CD8-positive, alpha-beta memory T cell (primary cell): ENCODE measurements around the gene SAE1. TPM values are rescaled to one million over a fixed set of nuclear protein-coding genes. Genes with fewer than 3 reads are reported as not detected.
"Not testable (repeated sequence)": the region's sequence is repeated elsewhere in the genome, so short reads cannot be mapped to it uniquely, and the experiment has no call there.

Source experiments
- CTCF ChIA-PET: fragments of 350-600 bp; sonication (Branson Sonifier 250); formaldehyde crosslinking; loops from one replicate; lab custom pipeline; 2021; ENCODE audit warnings: antibody characterized with exemption; lab: Charles Lee
- POLR2A ChIA-PET: fragments of 350-600 bp; sonication (Branson Sonifier 250); formaldehyde crosslinking; loops from one replicate; lab custom pipeline; 2021; ENCODE audit warnings: antibody characterized with exemption; lab: Charles Lee
- DNase-seq, 5 donors: peaks; one replicate each; pipeline versions ENCODE4 v3.0.0 to v3.0.0-alpha.2; 2020 to 2022; ENCODE audit warnings: mixed read lengths in 1 of 5
- H3K27ac ChIP-seq: one replicate; pipeline ENCODE4 v1.7.0; 2013; ENCODE audit warnings: low read depth, mild to moderate bottlenecking, low read length, moderate library complexity
- H3K27me3 ChIP-seq: 2 replicates; pipeline ENCODE4 v1.7.0; 2013; ENCODE audit warnings: low read length, mild to moderate bottlenecking; ENCODE audit not compliant: insufficient read depth, poor library complexity, severe bottlenecking
- H3K36me3 ChIP-seq: 2 replicates; pipeline ENCODE4 v1.7.0; 2013; ENCODE audit warnings: mild to moderate bottlenecking, low read length, moderate library complexity; ENCODE audit not compliant: insufficient read depth
- H3K4me1 ChIP-seq: 2 replicates; pipeline ENCODE4 v1.7.0; 2013; ENCODE audit warnings: mild to moderate bottlenecking, low read length, moderate library complexity; ENCODE audit not compliant: insufficient read depth
- H3K4me3 ChIP-seq: 2 replicates; pipeline ENCODE4 v1.7.0; 2013; ENCODE audit warnings: mild to moderate bottlenecking, low read length
- H3K9me3 ChIP-seq: 2 replicates; pipeline ENCODE4 v1.7.0; 2013; ENCODE audit warnings: mild to moderate bottlenecking, low read length
- H3K27ac Mint-ChIP-seq, 8 donors: one replicate each; pipeline ENCODE4 v1.8.0; 2020 to 2021; ENCODE audit warnings: mixed read lengths in 8 of 8, mild to moderate bottlenecking in 6 of 8, inconsistent platforms in 3 of 8, moderate library complexity in 3 of 8
- H3K27me3 Mint-ChIP-seq, 2 donors: one replicate each; pipeline ENCODE4 v1.8.0; 2020 to 2021; ENCODE audit warnings: mixed read lengths in 2 of 2, mild to moderate bottlenecking in 1 of 2, moderate library complexity in 1 of 2
- H3K36me3 Mint-ChIP-seq, 3 donors: one replicate each; pipeline ENCODE4 v1.8.0; 2020 to 2021; ENCODE audit warnings: mixed read lengths in 3 of 3, inconsistent platforms in 1 of 3, mild to moderate bottlenecking in 1 of 3
- H3K4me1 Mint-ChIP-seq, 3 donors: one replicate each; pipeline ENCODE4 v1.8.0; 2020 to 2021; ENCODE audit warnings: mixed read lengths in 3 of 3, inconsistent platforms in 1 of 3, mild to moderate bottlenecking in 1 of 3
- H3K4me3 Mint-ChIP-seq, 7 donors: one replicate each; pipeline ENCODE4 v1.8.0; 2020 to 2021; ENCODE audit warnings: mixed read lengths in 7 of 7, mild to moderate bottlenecking in 6 of 7, moderate library complexity in 4 of 7, inconsistent platforms in 2 of 7
- H3K9me3 Mint-ChIP-seq, 5 donors: one replicate each; pipeline ENCODE4 v1.8.0; 2020 to 2022; ENCODE audit warnings: mixed read lengths in 5 of 5, mild to moderate bottlenecking in 3 of 5, moderate library complexity in 2 of 5, inconsistent platforms in 1 of 5
- polyA plus RNA-seq: library from polyadenylated mRNA; unstranded; fragments of 300-500 nt; fragmentation: Illumina TruSeq; gene quantifications from one replicate; pipeline ENCODE4 v1.2.3, GENCODE V29; 2021
- total RNA-seq, 2 experiments: library from RNA; stranded (reverse); gene quantifications; one replicate each; pipeline ENCODE4 v1.2.3, GENCODE V29; 2021

Gene SAE1
- total and polyA plus RNA-seq, 3 experiments from 2014 or later = 107 to 172 (median 167) TPM

DNA sequence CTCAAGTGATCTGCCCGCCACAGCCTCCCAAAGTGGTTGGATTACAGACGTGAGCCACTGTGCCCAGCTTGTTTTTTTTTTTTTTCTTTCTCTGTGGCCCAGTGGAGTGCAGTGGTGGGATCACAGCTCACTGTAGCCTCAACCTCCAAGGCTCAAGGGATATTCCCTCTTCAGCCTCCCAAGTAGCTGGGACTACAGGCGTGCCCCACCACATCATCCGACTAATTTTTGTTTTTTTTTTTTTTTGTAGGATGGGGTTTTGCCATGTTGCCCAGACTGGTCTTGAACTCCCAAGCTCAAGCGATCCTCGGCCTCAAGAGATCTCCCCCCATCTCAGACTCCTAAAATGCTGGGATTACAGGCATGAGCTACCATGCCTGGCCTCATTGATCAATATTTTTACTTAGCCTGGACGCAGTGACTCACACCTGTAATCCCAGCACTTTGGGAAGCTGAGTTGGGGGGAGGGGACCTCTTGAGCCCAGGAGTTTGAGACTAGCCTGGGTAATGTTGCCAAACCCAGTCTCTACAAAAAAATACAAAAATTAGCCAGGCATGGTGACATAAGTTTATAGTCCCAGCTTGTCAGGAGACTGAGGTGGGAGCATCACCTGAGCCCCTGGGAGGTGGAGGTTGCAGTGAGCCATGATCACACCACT lies 1.7 kb downstream of the SAE1 start:
- no peaks in the 10 kb centered on the region for H3K36me3 ChIP-seq
- Mint-ChIP-seq H3K9me3 (peaks cover 0 to 3% (median 0%) of the 10 kb centered on the region in 5 donors), H3K27me3 (peaks cover 0 to 8% of the 10 kb centered on the region in 2 donors), H3K4me1 (peaks cover 42 to 66% (median 52%) of the 10 kb centered on the region in 3 donors), H3K27ac (peak overlapping the region in 3 of 8 donors; percentile 58 to 96 (median 68)), H3K4me3 (peak overlapping the region; percentile 96 to 100 (median 98)), H3K36me3 (peaks cover 0 to 30% (median 0%) of the 10 kb centered on the region in 3 donors)
- no peak overlapping the region for H3K27ac ChIP-seq
- peaks cover 33% of the 10 kb centered on the region for H3K4me1 ChIP-seq
- POLR2A ChIA-PET = interaction anchor here (0.7 to 2.4 kb wide), 6 partner anchors 19 to 112 kb away, joined by 3 to 15 read pairs (median 6); partner anchors contain the start of gene ZC3H4
- no peaks in the 10 kb centered on the region for H3K27me3 ChIP-seq
- no peak overlapping the region for H3K4me3 ChIP-seq
- CTCF ChIA-PET = interaction anchor here (0.6 to 9.0 kb wide), 9 partner anchors 17 to 667 kb away, joined by 3 to 87 read pairs (median 13); no protein-coding TSS in a partner anchor
- no peaks in the 10 kb centered on the region for H3K9me3 ChIP-seq
- DNase-seq = no peak

DNA sequence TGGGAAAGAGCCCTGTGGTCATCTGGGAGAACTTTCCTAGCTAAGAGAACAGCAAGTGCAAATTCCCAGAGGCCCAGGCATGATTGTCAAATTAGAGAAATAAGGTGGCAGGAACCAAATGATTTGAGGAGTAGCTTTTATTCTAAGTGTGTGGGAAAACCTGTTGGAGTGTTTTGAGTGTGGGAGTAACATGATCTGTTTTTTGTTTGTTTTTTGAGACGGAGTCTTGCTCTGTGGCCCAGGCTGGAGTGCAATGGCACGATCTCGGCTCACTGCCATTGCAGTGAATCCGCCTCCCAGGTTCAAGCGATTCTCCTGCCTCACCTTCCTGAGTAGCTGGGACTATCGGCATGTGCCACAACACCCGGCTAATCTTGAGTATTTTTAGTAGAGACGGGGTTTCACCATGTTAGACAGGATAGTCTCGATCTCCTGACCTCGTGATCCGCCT lies 2.4 kb downstream of the SAE1 start:
- DNase-seq = no peak
- POLR2A ChIA-PET = interaction anchor here (0.5 to 0.8 kb wide), 3 partner anchors 38 to 111 kb away, joined by 3 to 5 read pairs (median 4); no protein-coding TSS in a partner anchor
- Histone ChIP-seq H3K9me3 (no peaks in the 10 kb centered on the region), H3K27ac (no peak overlapping the region), H3K36me3 (no peaks in the 10 kb centered on the region), H3K4me1 (peaks cover 33% of the 10 kb centered on the region), H3K27me3 (no peaks in the 10 kb centered on the region), H3K4me3 (no peak overlapping the region)
- H3K27ac Mint-ChIP-seq = peak overlapping the region in 2 of 8 donors; percentile 47 to 48
- H3K36me3 Mint-ChIP-seq = peaks cover 0 to 30% (median 0%) of the 10 kb centered on the region in 3 donors
- CTCF ChIA-PET = interaction anchor here (1.0 to 9.0 kb wide), 7 partner anchors 17 to 114 kb away, joined by 3 to 87 read pairs (median 17); no protein-coding TSS in a partner anchor
- peaks cover 0 to 8% of the 10 kb centered on the region in 2 donors for H3K27me3 Mint-ChIP-seq
- peaks cover 0 to 3% (median 0%) of the 10 kb centered on the region in 5 donors for H3K9me3 Mint-ChIP-seq
- peaks cover 42 to 66% (median 52%) of the 10 kb centered on the region in 3 donors for H3K4me1 Mint-ChIP-seq
- H3K4me3 Mint-ChIP-seq = peak overlapping the region in 6 of 7 donors; percentile 2 to 98 (median 34)

DNA sequence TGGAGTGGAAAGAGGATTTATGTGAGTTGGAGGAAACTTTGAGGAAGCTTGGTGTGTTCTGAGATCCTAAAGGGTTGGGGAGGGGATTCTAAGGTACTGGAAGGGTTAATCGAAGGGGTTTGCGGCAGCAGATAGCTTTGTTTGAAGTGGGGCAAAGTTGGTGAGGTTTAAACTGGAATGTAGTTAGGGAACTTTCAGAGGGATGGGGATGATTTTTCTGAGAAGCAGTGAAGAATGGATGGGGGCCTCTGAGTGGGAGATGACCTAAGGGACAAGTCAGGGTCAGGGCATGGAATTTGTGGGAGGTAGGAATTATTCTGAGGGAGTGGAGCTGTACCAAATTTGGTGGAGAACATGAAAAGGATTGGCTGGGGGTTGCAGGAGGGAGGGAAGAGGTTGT lies 3.9 kb downstream of the SAE1 start:
- Histone ChIP-seq H3K4me3 (no peak overlapping the region), H3K9me3 (no peaks in the 10 kb centered on the region), H3K27me3 (no peaks in the 10 kb centered on the region), H3K36me3 (no peaks in the 10 kb centered on the region), H3K27ac (no peak overlapping the region), H3K4me1 (peaks cover 33% of the 10 kb centered on the region)
- Mint-ChIP-seq H3K27ac (peak overlapping the region in 6 of 8 donors; percentile 2 to 58 (median 42)), H3K9me3 (peaks cover 0 to 3% (median 0%) of the 10 kb centered on the region in 5 donors), H3K4me3 (peak overlapping the region in 3 of 7 donors; percentile 13 to 73 (median 37)), H3K4me1 (peaks cover 50 to 78% (median 64%) of the 10 kb centered on the region in 3 donors), H3K36me3 (peaks cover 0 to 40% (median 5%) of the 10 kb centered on the region in 3 donors), H3K27me3 (peaks cover 0 to 8% of the 10 kb centered on the region in 2 donors)
- ChIA-PET POLR2A (no interaction called here), CTCF (interaction anchor here (0.8 kb wide), 1 partner anchor 109 kb away, joined by 3 read pairs; no protein-coding TSS in a partner anchor)
- no peak for DNase-seq

DNA sequence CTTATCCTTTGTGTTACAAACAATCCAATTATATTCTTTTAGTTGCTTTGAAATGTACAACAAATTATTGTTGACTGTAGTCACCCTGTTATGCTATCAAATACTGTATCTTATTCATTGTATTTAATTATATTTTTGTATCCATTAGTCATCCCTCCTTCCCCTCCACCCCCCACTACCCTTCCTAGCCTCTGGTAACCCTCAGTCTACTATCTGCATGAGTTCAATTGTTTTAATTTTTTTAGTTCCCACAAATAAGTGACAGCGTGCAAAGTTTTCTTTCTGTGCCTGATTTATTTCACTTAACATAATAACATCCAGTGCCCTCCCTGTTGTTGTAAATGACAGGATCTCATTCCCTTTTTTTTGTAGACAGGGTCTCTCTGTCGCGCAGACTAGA lies 4.5 kb downstream of the SAE1 start:
- Mint-ChIP-seq H3K4me3 (peak overlapping the region in 1 of 7 donors; percentile 73), H3K27me3 (peaks cover 0 to 8% of the 10 kb centered on the region in 2 donors), H3K9me3 (peaks cover 0 to 3% (median 0%) of the 10 kb centered on the region in 5 donors)

DNA sequence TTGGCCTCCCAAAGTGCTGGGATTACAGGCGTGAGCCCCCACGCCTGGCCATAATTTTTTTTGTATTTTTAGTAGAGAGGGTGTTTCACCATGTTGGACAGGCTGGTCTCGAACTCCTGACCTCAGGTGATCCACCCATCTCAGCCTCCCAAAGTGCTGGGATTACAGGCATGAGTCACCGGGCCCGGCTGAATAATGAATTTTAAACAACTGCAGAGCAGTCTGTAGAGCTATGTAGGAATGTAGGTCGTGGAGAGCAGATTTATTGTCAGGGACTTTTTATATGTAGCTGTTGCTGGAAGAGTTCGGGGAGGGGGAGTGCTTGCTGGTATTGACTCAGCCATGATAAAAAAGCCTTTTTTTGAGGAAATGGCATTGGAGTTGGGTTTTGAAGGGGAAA lies 10.6 kb downstream of the SAE1 start:
- DNase-seq, H3K9me3 Mint-ChIP-seq, H3K36me3 ChIP-seq, H3K9me3 ChIP-seq, H3K27ac ChIP-seq, H3K4me3 Mint-ChIP-seq, H3K27me3 Mint-ChIP-seq, H3K4me3 ChIP-seq, H3K27me3 ChIP-seq: not testable (repeated sequence)
- peaks cover 0 to 47% (median 16%) of the 10 kb centered on the region in 3 donors for H3K36me3 Mint-ChIP-seq
- peak overlapping the region in 5 of 8 donors; percentile 28 to 87 (median 80) for H3K27ac Mint-ChIP-seq
- ChIA-PET POLR2A (interaction anchor here (1.1 kb wide), 1 partner anchor 28 kb away, joined by 3 read pairs; the partner anchor contains the start of gene ZC3H4), CTCF (interaction anchor here (0.9 to 1.5 kb wide), 3 partner anchors 15 to 143 kb away, joined by 3 to 4 read pairs (median 3); no protein-coding TSS in a partner anchor)
- H3K4me1 ChIP-seq = peaks cover 17% of the 10 kb centered on the region
- H3K4me1 Mint-ChIP-seq = peaks cover 24 to 49% (median 38%) of the 10 kb centered on the region in 3 donors

More for the DNA sequence above, 4.5 kb downstream of the SAE1 start:
- H3K36me3 ChIP-seq = no peaks in the 10 kb centered on the region
- CTCF ChIA-PET = interaction anchor here (0.8 kb wide), 1 partner anchor 109 kb away, joined by 3 read pairs; no protein-coding TSS in a partner anchor
- POLR2A ChIA-PET = no interaction called here
- H3K27ac Mint-ChIP-seq = peak overlapping the region in 2 of 8 donors; percentile 6 to 66
- DNase-seq = no peak
- peaks cover 33% of the 10 kb centered on the region for H3K4me1 ChIP-seq
- H3K27ac ChIP-seq = no peak overlapping the region
- H3K27me3 ChIP-seq = no peaks in the 10 kb centered on the region
- no peak overlapping the region for H3K4me3 ChIP-seq
- H3K4me1 Mint-ChIP-seq = peaks cover 50 to 77% (median 64%) of the 10 kb centered on the region in 3 donors
- H3K36me3 Mint-ChIP-seq = peaks cover 0 to 40% (median 5%) of the 10 kb centered on the region in 3 donors
- no peaks in the 10 kb centered on the region for H3K9me3 ChIP-seq

DNA sequence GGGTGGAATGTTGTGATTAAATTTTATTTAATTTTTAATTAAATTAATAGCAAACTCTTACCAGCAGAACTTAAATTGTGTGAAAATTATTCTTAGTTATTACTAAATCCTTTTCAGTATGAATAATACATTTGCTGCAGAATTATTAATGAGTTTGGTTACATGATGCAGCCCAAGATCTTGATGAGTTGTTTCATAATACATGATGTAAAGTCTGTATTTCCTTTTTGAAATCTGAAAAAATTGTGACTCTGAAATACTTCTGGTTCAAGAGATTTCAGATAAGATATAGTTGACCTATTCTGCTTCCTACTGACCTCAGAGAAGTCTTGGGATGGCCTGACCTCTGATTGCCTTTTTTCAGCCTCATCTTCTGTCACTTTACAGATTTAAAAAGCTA lies 11.1 kb downstream of the SAE1 start:
- POLR2A ChIA-PET = interaction anchor here (1.1 kb wide), 1 partner anchor 28 kb away, joined by 3 read pairs; the partner anchor contains the start of gene ZC3H4
- Mint-ChIP-seq H3K27me3 (no peaks in the 10 kb centered on the region), H3K27ac (peak overlapping the region in 1 of 8 donors; percentile 84), H3K9me3 (no peaks in the 10 kb centered on the region), H3K4me3 (no peak overlapping the region), H3K4me1 (peaks cover 29 to 52% (median 43%) of the 10 kb centered on the region in 3 donors), H3K36me3 (peaks cover under 1 to 50% (median 17%) of the 10 kb centered on the region in 3 donors)
- no peak overlapping the region for H3K4me3 ChIP-seq
- DNase-seq = no peak
- no peaks in the 10 kb centered on the region for H3K27me3 ChIP-seq
- peaks cover 21% of the 10 kb centered on the region for H3K4me1 ChIP-seq
- CTCF ChIA-PET = interaction anchor here (1.1 to 1.5 kb wide), 2 partner anchors 102 to 143 kb away, joined by 3 to 4 read pairs; no protein-coding TSS in a partner anchor
- no peak overlapping the region for H3K27ac ChIP-seq
- H3K36me3 ChIP-seq = peaks cover 10% of the 10 kb centered on the region
- H3K9me3 ChIP-seq = no peaks in the 10 kb centered on the region

DNA sequence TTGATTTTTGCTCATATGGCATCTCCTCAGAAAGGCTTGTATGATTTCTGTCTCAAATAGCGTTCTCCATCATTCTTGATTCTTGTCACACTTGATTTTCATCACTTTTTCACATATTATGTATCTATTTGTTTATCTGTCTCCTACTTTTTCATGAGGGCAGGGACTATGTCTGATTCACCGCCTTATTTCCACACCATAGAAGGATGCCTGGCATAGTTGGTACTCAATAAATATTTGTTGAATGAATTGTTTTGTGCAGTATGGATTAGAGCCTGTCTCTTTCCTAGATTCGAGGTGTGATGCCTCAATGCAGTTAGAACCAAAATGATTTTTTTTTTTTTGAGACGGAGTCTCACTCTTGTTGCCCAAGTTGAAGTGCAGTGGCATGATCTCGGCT lies 12.1 kb downstream of the SAE1 start:
- peak overlapping the region in 3 of 8 donors; percentile 36 to 80 (median 74) for H3K27ac Mint-ChIP-seq
- CTCF ChIA-PET = interaction anchor here (1.1 to 20.5 kb wide), 3 partner anchors 12 to 105 kb away, joined by 3 to 342 read pairs (median 6); partner anchors contain the start of gene SAE1
- Histone ChIP-seq H3K4me1 (peaks cover 29% of the 10 kb centered on the region), H3K4me3 (no peak overlapping the region), H3K36me3 (peaks cover 10% of the 10 kb centered on the region), H3K27ac (no peak overlapping the region), H3K27me3 (no peaks in the 10 kb centered on the region), H3K9me3 (no peaks in the 10 kb centered on the region)
- no peak overlapping the region for H3K4me3 Mint-ChIP-seq
- peaks cover 32 to 54% (median 48%) of the 10 kb centered on the region in 3 donors for H3K4me1 Mint-ChIP-seq
- POLR2A ChIA-PET = no interaction called here
- H3K36me3 Mint-ChIP-seq = peaks cover 4 to 51% (median 20%) of the 10 kb centered on the region in 3 donors
- no peak for DNase-seq
- no peaks in the 10 kb centered on the region for H3K27me3 Mint-ChIP-seq
- no peaks in the 10 kb centered on the region for H3K9me3 Mint-ChIP-seq
